K562 (cell line): ENCODE measurements around the gene UBXN2A. TPM values are rescaled to one million over a fixed set of nuclear protein-coding genes. Genes with fewer than 3 reads are reported as not detected.

Experiments
- ATF6 ChIP-seq: sonication (generic); formaldehyde crosslinking; IDR thresholded peaks from 2 replicates; pipeline ENCODE4 v1.4.0; 2020; ENCODE audit warnings: mild to moderate bottlenecking, missing genetic modification reagents
- E2F5 ChIP-seq: sonication (generic); formaldehyde crosslinking; IDR thresholded peaks from 2 replicates; pipeline ENCODE4 v1.8.0; 2022; ENCODE audit warnings: mild to moderate bottlenecking, missing genetic modification reagents
- ELF4 ChIP-seq: fragments of 450-650 bp; formaldehyde crosslinking; IDR thresholded peaks from 2 replicates; pipeline ENCODE4 v1.4.0; 2022; ENCODE audit warnings: missing genetic modification characterization
- FOSL1 ChIP-seq: fragments of 200-800 bp; sonication (Bioruptor generic); conservative IDR thresholded peaks from 2 replicates; pipeline ENCODE4 v1.6.1; 2016; ENCODE audit warnings: missing genetic modification characterization, missing compliant biosample characterization
- HIVEP1 ChIP-seq: fragments of 250-450 bp; sonication (Bioruptor Pico); IDR thresholded peaks from 2 replicates; pipeline ENCODE4 v1.4.0; 2020; ENCODE audit warnings: mild to moderate bottlenecking
- HMG20B ChIP-seq: fragments of 250-450 bp; sonication (Bioruptor Pico); IDR thresholded peaks from 2 replicates; pipeline ENCODE4 v1.5.0; 2021; ENCODE audit warnings: mild to moderate bottlenecking
- PCBP1 ChIP-seq: fragments of 200-400 bp; formaldehyde crosslinking; IDR thresholded peaks from 2 replicates; pipeline ENCODE4 v1.6.1; 2018; ENCODE audit warnings: mild to moderate bottlenecking, low read depth, low read length; ENCODE audit not compliant: poor library complexity, severe bottlenecking
- PHF20 ChIP-seq: fragments of 450-650 bp; IDR thresholded peaks from 2 replicates; pipeline ENCODE4 v1.6.1; 2018; ENCODE audit not compliant: partially characterized antibody
- RFX5 ChIP-seq: IDR thresholded peaks from 2 replicates; pipeline ENCODE4 v1.6.1; 2011; ENCODE audit warnings: low read depth, mild to moderate bottlenecking, improper control_type of control experiment, low read length
- RREB1 ChIP-seq: fragments of 250-450 bp; sonication (Bioruptor Pico); IDR thresholded peaks from 2 replicates; pipeline ENCODE4 v1.4.0; 2020
- SRSF1 ChIP-seq: fragments of 200-400 bp; formaldehyde crosslinking; IDR thresholded peaks from 2 replicates; pipeline ENCODE4 v1.6.1; 2017; ENCODE audit warnings: mild to moderate bottlenecking, low read depth, low read length, moderate library complexity
- SUPT5H ChIP-seq: fragments of 450-650 bp; IDR thresholded peaks from 2 replicates; pipeline ENCODE4 v1.6.1; 2016
- TAF9B ChIP-seq: fragments of 450-650 bp; IDR thresholded peaks from 2 replicates; pipeline ENCODE4 v1.6.1; 2018; ENCODE audit warnings: mild to moderate bottlenecking; ENCODE audit not compliant: partially characterized antibody
- ZNF140 ChIP-seq: fragments of 250-450 bp; sonication (Bioruptor Pico); IDR thresholded peaks from 2 replicates; pipeline ENCODE4 v1.8.0; 2021; ENCODE audit warnings: moderate library complexity, mild to moderate bottlenecking, inconsistent platforms
- ZNF551 ChIP-seq: fragments of 250-450 bp; sonication (Bioruptor Pico); IDR thresholded peaks from 2 replicates; pipeline ENCODE4 v1.5.0; 2021; ENCODE audit warnings: mild to moderate bottlenecking, moderate library complexity
- ZNF57 ChIP-seq: fragments of 450-650 bp; formaldehyde crosslinking; IDR thresholded peaks from 2 replicates; pipeline ENCODE4 v1.4.0; 2020; ENCODE audit warnings: mild to moderate bottlenecking, moderate library complexity
- ZNF589 ChIP-seq: fragments of 200-800 bp; sonication (Bioruptor generic); IDR thresholded peaks from 2 replicates; pipeline ENCODE4 v1.6.1; 2016; ENCODE audit warnings: low read depth, missing genetic modification characterization, missing compliant biosample characterization
- ZNF77 ChIP-seq: fragments of 250-450 bp; sonication (Bioruptor Pico); IDR thresholded peaks from 2 replicates; pipeline ENCODE4 v1.5.0; 2020
- polyA plus RNA-seq, 8 experiments: library from polyadenylated mRNA; depleted of rRNA in 4 of 8; stranded (reverse) in 5 of 8; unstranded in 3 of 8; fragments of >200 nt; fragmentation: Nextera tagmentation in 2 of 8; fragmentation: Illumina TruSeq in 1 of 8; extraction: Ambion mirVana in 2 of 8; extraction: Trizol in 1 of 8; gene quantifications; 2 replicates each; pipeline versions ENCODE4 v1.2.1 to v1.2.3, GENCODE V29; 2011 to 2014; ENCODE audit warnings: inconsistent platforms in 1 of 8, missing spikeins in 1 of 8
- total RNA-seq, 7 experiments: library from RNA; depleted of rRNA in 6 of 7; stranded (reverse); fragments of >200 nt in 6 of 7; fragmentation: Illumina TruSeq in 2 of 7; extraction: Trizol in 2 of 7; gene quantifications; 2 replicates each; pipeline versions ENCODE4 v1.2.1 to v1.2.3, GENCODE V29; 2011 to 2021; ENCODE audit warnings: low replicate concordance in 1 of 7

Gene UBXN2A
- total and polyA plus RNA-seq, 9 of the 15 experiments (the other 6 are each of a cell fraction or from before 2014, with no cell fraction given), result 3.4 to 25.6 (median 16.0) TPM

- TF ChIP-seq ATF6 (CRISPR knock-in tag), result no peak
- TF ChIP-seq TAF9B, result peak; percentile 55
- TF ChIP-seq FOSL1 (tag), result peak; percentile 47; the same call in 1 of the 2 replicates
- TF ChIP-seq PCBP1, result no peak
- no peak for TF ChIP-seq ZNF140 (CRISPR knock-in tag)
- TF ChIP-seq SUPT5H, result peak; percentile 81
- no peak for TF ChIP-seq PHF20
- TF ChIP-seq RFX5, result no peak
- 0 out of 2 replicates have a peak, but pooled peaks have one; percentile 13 for TF ChIP-seq E2F5 (CRISPR knock-in tag)
- TF ChIP-seq HIVEP1 (CRISPR knock-in tag), result no peak
- no peak for TF ChIP-seq ZNF77 (CRISPR knock-in tag)
- TF ChIP-seq ZNF551 (CRISPR knock-in tag), result no peak
- TF ChIP-seq ZNF589 (CRISPR knock-in tag), result peak; percentile 44; the same call in 1 of the 2 replicates
- no peak for TF ChIP-seq HMG20B (CRISPR knock-in tag)
- TF ChIP-seq RREB1 (CRISPR knock-in tag), result no peak
- TF ChIP-seq ZNF57, result no peak
- no peak for TF ChIP-seq SRSF1
- no peak for TF ChIP-seq ELF4
These were observed at the start of gene UBXN2A (continued) for GRCh38 chr2:23939987-23940717.
